ENCODE measurements around the gene HPD. TPM values are rescaled to one million over a fixed set of nuclear protein-coding genes. Genes with fewer than 3 reads are reported as not detected.
A peak's percentile ranks its signal among the peaks of the same experiment; 100 is the strongest.

Gene HPD
- total RNA-seq, 2 donors from 2014 or later = 0.42 TPM; not detected in 1

GRCh38 chr12:121816925-121817647 lies 41.6 kb downstream of the HPD start:
- intact Hi-C loops (cut with DNase I, micrococcal nuclease) = no loop called here
- ATAC-seq (no peak), DNase-seq (no peak)

GRCh38 chr12:121815263-121815662 lies 43.4 kb downstream of the HPD start:
- no peak for ATAC-seq
- intact Hi-C loops (cut with DNase I, micrococcal nuclease) = no loop called here
- DNase-seq = no peak

- ATAC-seq (no peak), DNase-seq (peak in 1 of 2 donors; percentile 25)
- intact Hi-C loops (cut with DNase I, micrococcal nuclease) = no loop called here
Observed at GRCh38 chr12:121814429-121815119, 44.1 kb downstream of the HPD start.

- intact Hi-C loops (cut with DNase I, micrococcal nuclease) = no loop called here
- DNase-seq = peak in 1 of 2 donors; percentile 23
- no peak for ATAC-seq
Observed at GRCh38 chr12:121813951-121814350, 44.7 kb downstream of the HPD start.

- peak; percentile 41 for ATAC-seq
- intact Hi-C loops (cut with DNase I, micrococcal nuclease) = no loop called here
- peak; percentile 39 to 42 for DNase-seq
Observed at GRCh38 chr12:121812921-121813896, 45.5 kb downstream of the HPD start.

- DNase-seq (peak; percentile 84), ATAC-seq (peak; percentile 88)
- intact Hi-C loops (cut with DNase I, micrococcal nuclease) = no loop called here
Observed at GRCh38 chr12:121812320-121812871, 46.3 kb downstream of the HPD start.

- intact Hi-C loops (cut with DNase I, micrococcal nuclease) = loop anchor here in 1 of 2 donors (2.0 kb wide), 1 partner anchor 17 kb away; no protein-coding TSS in a partner anchor
- DNase-seq = peak; percentile 50 to 73
- peak; percentile 76 for ATAC-seq
Observed at GRCh38 chr12:121811434-121812319, 47.0 kb downstream of the HPD start.

GRCh38 chr12:121810833-121811433 lies 47.7 kb downstream of the HPD start:
- no peak for DNase-seq
- intact Hi-C loops (cut with DNase I, micrococcal nuclease) = loop anchor here in 1 of 2 donors (2.0 kb wide), 1 partner anchor 16 kb away; no protein-coding TSS in a partner anchor
- ATAC-seq = no peak

- peak in 1 of 2 donors; percentile 23 for DNase-seq
- ATAC-seq = no peak
- intact Hi-C loops (cut with DNase I, micrococcal nuclease) = loop anchor here in 1 of 2 donors (2.0 kb wide), 1 partner anchor 16 kb away; no protein-coding TSS in a partner anchor
Observed at GRCh38 chr12:121810234-121810817, 48.3 kb downstream of the HPD start.

- intact Hi-C loops (cut with DNase I, micrococcal nuclease) = loop anchor here in 1 of 2 donors (2.0 kb wide), 1 partner anchor 15 kb away; no protein-coding TSS in a partner anchor
- DNase-seq (no peak), ATAC-seq (no peak)
Observed at GRCh38 chr12:121809712-121810116, 48.9 kb downstream of the HPD start.

- no peak for DNase-seq
- intact Hi-C loops (cut with DNase I, micrococcal nuclease) = no loop called here
- ATAC-seq = no peak
Observed at GRCh38 chr12:121808623-121809022, 50.0 kb downstream of the HPD start.

GRCh38 chr12:121807642-121808347 lies 50.9 kb downstream of the HPD start:
- ATAC-seq (no peak), DNase-seq (no peak)
- intact Hi-C loops (cut with DNase I, micrococcal nuclease) = no loop called here

- DNase-seq (peak in 1 of 2 donors; percentile 44), ATAC-seq (peak; percentile 40)
- intact Hi-C loops (cut with DNase I, micrococcal nuclease) = no loop called here
Observed at GRCh38 chr12:121806546-121807423, 51.9 kb downstream of the HPD start.

- DNase-seq (no peak), ATAC-seq (no peak)
- intact Hi-C loops (cut with DNase I, micrococcal nuclease) = no loop called here
Observed at GRCh38 chr12:121806009-121806545, 52.6 kb downstream of the HPD start.
